Effector memory CD4-positive, alpha-beta T cell (primary cell): Measurements from ENCODE around the gene LRRC10.

Source experiments
- DNase-seq, 3 donors: peaks; one replicate each; pipeline ENCODE4 v3.0.0-alpha.2; 2020
- H3K27ac ChIP-seq: 2 replicates; pipeline ENCODE4 v1.7.0; 2013; ENCODE audit warnings: mild to moderate bottlenecking, low read length, moderate library complexity; ENCODE audit not compliant: insufficient read depth, poor library complexity, severe bottlenecking
- H3K27me3 ChIP-seq: replicated peaks from 2 replicates; pipeline ENCODE4 v1.7.0; 2013; ENCODE audit warnings: mild to moderate bottlenecking, low read length; ENCODE audit not compliant: insufficient read depth, control insufficient read depth, poor library complexity, severe bottlenecking
- H3K36me3 ChIP-seq: 2 replicates; pipeline ENCODE4 v1.7.0; 2013; ENCODE audit warnings: mild to moderate bottlenecking, low read length, moderate library complexity; ENCODE audit not compliant: control insufficient read depth, insufficient read depth
- H3K4me1 ChIP-seq: 2 replicates; pipeline ENCODE4 v1.7.0; 2013; ENCODE audit warnings: low read length, mild to moderate bottlenecking; ENCODE audit not compliant: control insufficient read depth, insufficient read depth, poor library complexity, severe bottlenecking
- H3K4me3 ChIP-seq: 2 replicates; pipeline ENCODE4 v1.7.0; 2013; ENCODE audit warnings: low read length, low read depth, mild to moderate bottlenecking; ENCODE audit not compliant: insufficient read depth, poor library complexity, severe bottlenecking
- H3K9me3 ChIP-seq: 2 replicates; pipeline ENCODE4 v1.7.0; 2013; ENCODE audit warnings: mild to moderate bottlenecking, low read length, moderate library complexity; ENCODE audit not compliant: control insufficient read depth
- total RNA-seq, 3 donors: gene quantifications; one replicate each; lab custom pipeline; 2026; lab: John Stamatoyannopoulos, UW

LRRC10 gene
- 0 reads per million in 3 donors for total RNA-seq

GRCh38 chr12:69610729-69611128 is at the start of gene LRRC10:
TSS of gene LRRC10 (minus strand) at chr12:69610907. CDS start at chr12:69610838, 69 bp downstream.
- Histone ChIP-seq H3K4me3 (no peak within 1 kb of the TSS), H3K9me3 (no peaks in the 10 kb centered on the region)

DNA sequence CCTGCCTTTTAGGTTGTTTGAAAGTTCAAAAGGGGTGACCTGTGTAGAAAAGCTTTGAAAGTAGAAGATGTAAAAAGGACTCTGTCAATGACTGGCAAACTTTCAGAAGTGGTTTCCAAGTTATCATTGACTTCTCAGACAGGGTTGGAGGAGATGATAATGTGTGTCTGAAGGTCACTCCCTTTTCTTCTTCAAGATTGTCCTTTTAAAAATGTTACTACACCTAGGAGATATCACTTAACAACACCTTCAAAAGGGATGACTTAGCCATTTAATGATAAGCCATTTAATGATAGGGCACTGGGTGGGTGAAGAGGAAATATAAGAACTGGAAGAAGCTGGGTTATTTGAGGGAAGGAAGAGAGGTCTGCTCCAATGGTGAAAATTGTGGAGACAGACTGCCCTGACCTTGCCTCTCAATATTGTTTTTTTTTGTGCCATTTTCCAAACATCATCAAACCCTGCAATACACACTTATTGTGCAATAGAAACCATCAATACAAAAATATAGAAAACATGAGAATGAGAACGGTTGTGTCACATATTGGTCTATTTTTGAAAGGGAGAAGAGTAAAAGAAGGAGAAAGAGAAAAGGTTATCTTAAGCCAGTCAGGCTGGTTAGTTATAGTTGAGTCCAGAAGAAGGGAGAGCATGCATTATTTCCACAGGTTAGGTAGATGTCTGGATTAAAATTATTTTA is 49.6 kb upstream of the LRRC10 start:
- Histone ChIP-seq H3K27me3 (peaks cover 2% of the 10 kb centered on the region), H3K4me1 (no peaks in the 10 kb centered on the region), H3K36me3 (no peaks in the 10 kb centered on the region), H3K9me3 (no peaks in the 10 kb centered on the region), H3K4me3 (no peak overlapping the region), H3K27ac (no peak overlapping the region)
- no peak for DNase-seq

More at GRCh38 chr12:69610729-69611128, at the start of gene LRRC10:
- Histone ChIP-seq H3K4me1 (no peaks in the 10 kb centered on the region), H3K36me3 (no peaks in the 10 kb centered on the region), H3K27ac (no peak within 1 kb of the TSS), H3K27me3 (no peaks in the 10 kb centered on the region)
- no peak for DNase-seq

GRCh38 chr12:69658203-69658602 is 47.5 kb upstream of the LRRC10 start:
- Histone ChIP-seq H3K27ac (no peak overlapping the region), H3K36me3 (no peaks in the 10 kb centered on the region), H3K27me3 (peaks cover 2% of the 10 kb centered on the region), H3K9me3 (no peaks in the 10 kb centered on the region), H3K4me3 (no peak overlapping the region), H3K4me1 (no peaks in the 10 kb centered on the region)
- DNase-seq, result no peak

- H3K4me1 ChIP-seq, result no peaks in the 10 kb centered on the region
- no peaks in the 10 kb centered on the region for H3K36me3 ChIP-seq
- H3K9me3 ChIP-seq, result no peaks in the 10 kb centered on the region
- peaks cover 2% of the 10 kb centered on the region for H3K27me3 ChIP-seq
- H3K27ac ChIP-seq, result no peak overlapping the region
- DNase-seq, result no peak
- no peak overlapping the region for H3K4me3 ChIP-seq
These were observed 46.9 kb upstream of the LRRC10 start for GRCh38 chr12:69657376-69658137.

- Histone ChIP-seq H3K27ac (no peak overlapping the region), H3K9me3 (no peaks in the 10 kb centered on the region), H3K27me3 (peaks cover 2% of the 10 kb centered on the region), H3K4me1 (no peaks in the 10 kb centered on the region), H3K36me3 (no peaks in the 10 kb centered on the region), H3K4me3 (no peak overlapping the region)
- DNase-seq, result no peak
These were observed 45.1 kb upstream of the LRRC10 start for GRCh38 chr12:69655616-69656340.

DNA sequence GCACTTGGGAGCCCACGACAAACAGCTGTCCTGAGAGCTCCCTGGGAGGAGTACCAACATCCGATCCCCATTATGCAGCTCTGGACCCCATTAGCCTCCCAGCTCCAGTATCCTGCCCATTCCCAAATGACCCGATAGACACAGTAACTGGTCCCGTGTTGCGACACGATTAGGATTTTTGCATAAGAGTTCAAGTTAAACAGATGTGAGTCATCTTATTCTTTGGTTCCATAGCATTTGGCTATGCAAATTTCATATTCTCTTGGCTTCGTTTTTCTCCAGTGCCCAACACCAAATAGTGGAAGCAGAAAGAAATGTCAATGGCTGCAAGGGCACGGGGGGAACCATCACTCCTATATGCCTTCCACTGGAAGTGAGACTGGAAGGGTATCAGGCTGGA is 43.0 kb upstream of the LRRC10 start:
- no peaks in the 10 kb centered on the region for H3K4me1 ChIP-seq
- no peak overlapping the region for H3K27ac ChIP-seq
- no peaks in the 10 kb centered on the region for H3K36me3 ChIP-seq
- no peak overlapping the region for H3K4me3 ChIP-seq
- no peak for DNase-seq
- no peaks in the 10 kb centered on the region for H3K9me3 ChIP-seq
- H3K27me3 ChIP-seq, result peaks cover 2% of the 10 kb centered on the region

DNA sequence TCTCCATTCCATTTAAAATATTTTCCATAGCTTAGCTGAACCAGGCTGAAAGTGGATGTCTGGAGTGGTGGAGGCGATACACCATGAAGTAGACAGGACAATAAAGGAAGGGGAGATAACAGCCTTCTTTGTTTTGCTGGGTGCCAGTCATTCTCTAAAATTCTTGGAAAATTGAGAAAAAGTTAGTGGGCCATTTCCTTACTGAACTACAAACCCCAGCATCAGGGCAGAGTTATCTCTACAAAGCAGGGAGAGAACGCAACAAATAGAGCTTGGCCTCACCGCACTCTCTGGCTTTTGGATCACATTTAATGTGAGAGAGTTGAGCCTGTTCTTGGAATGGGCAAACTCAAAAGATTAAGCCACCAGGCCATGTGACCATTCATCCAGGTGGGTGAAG is 41.2 kb upstream of the LRRC10 start:
- Histone ChIP-seq H3K27ac (no peak overlapping the region), H3K9me3 (no peaks in the 10 kb centered on the region), H3K36me3 (no peaks in the 10 kb centered on the region), H3K27me3 (peaks cover 2% of the 10 kb centered on the region), H3K4me1 (no peaks in the 10 kb centered on the region), H3K4me3 (no peak overlapping the region)
- DNase-seq, result no peak

DNA sequence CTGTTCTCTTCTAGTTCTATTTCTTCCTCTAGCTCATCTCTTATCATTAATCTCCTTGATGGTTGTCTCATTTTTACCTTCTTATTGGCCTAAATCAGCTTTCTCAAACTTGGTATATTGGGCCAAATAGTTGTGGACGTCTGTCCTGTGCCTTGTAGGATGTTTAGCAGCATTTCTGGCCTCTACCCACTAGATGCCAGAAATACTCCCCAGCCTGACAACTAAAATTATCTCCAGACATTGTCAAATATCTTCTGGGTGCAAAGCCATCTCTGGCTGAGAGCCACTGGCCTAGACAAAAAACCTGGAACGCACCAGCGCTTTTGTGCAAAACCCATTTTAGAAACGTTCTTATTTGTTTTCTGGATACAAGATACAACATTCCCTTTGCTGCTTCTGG is 38.8 kb upstream of the LRRC10 start:
- no peaks in the 10 kb centered on the region for H3K4me1 ChIP-seq
- DNase-seq, result no peak
- no peaks in the 10 kb centered on the region for H3K36me3 ChIP-seq
- H3K27me3 ChIP-seq, result no peaks in the 10 kb centered on the region
- H3K4me3 ChIP-seq, result no peak overlapping the region
- no peaks in the 10 kb centered on the region for H3K9me3 ChIP-seq
- H3K27ac ChIP-seq, result no peak overlapping the region

- no peaks in the 10 kb centered on the region for H3K27me3 ChIP-seq
- no peaks in the 10 kb centered on the region for H3K36me3 ChIP-seq
- no peak overlapping the region for H3K27ac ChIP-seq
- no peak overlapping the region for H3K4me3 ChIP-seq
- no peaks in the 10 kb centered on the region for H3K9me3 ChIP-seq
- H3K4me1 ChIP-seq, result no peaks in the 10 kb centered on the region
- DNase-seq, result no peak
These were observed 37.8 kb upstream of the LRRC10 start for GRCh38 chr12:69648476-69648875.

GRCh38 chr12:69647178-69647577 is 36.5 kb upstream of the LRRC10 start:
- no peak overlapping the region for H3K4me3 ChIP-seq
- H3K27ac ChIP-seq, result no peak overlapping the region
- H3K27me3 ChIP-seq, result no peaks in the 10 kb centered on the region
- no peaks in the 10 kb centered on the region for H3K9me3 ChIP-seq
- no peak for DNase-seq
- H3K36me3 ChIP-seq, result no peaks in the 10 kb centered on the region
- H3K4me1 ChIP-seq, result no peaks in the 10 kb centered on the region
